ENCODE data around the gene CADM2. TPM values are rescaled to one million over a fixed set of nuclear protein-coding genes. Genes with fewer than 3 reads are reported as not detected.

The CADM2 gene
- total RNA-seq, 1 donor from 2014 or later = 2.9 TPM

DNA sequence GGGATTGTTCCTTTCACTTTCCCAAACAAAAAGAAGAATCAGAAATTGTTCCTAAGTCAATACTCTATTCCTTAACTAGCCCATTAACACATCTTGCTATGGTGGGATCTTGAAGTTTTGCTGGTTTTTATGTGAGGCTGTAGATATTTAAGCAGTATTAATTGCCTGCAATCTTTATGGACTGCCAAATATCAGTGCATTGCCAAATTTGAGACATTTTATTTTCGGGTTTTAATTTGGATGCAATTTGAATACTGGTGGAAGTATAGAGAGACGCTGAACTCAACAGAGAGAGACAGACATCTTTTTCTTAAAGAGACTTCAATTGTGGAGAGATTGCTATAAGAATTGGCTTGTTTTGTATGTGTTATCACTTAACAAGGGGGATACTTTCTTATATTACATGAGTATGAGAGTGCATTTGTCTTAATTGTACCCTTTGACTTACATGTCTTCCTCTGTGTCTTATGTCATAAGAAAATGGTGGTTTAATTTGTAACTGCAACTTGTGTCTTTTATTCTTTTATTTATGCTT is 10.0 kb downstream of the CADM2 start:
- no peak overlapping the region for H2AFZ ChIP-seq (ENCODE audit: low read depth, low read length)
- Mint-ChIP-seq H3K4me1 (ENCODE audit: low read depth, unreplicated experiment) (peaks cover 20% of the 10 kb centered on the region), H3K36me3 (ENCODE audit: low read depth, unreplicated experiment) (no peaks in the 10 kb centered on the region), H3K9me3 (ENCODE audit: unreplicated experiment) (no peaks in the 10 kb centered on the region), H3K27ac (ENCODE audit: unreplicated experiment) (no peak overlapping the region), H3K4me3 (ENCODE audit: unreplicated experiment) (no peak overlapping the region), H3K27me3 (ENCODE audit: low read depth, unreplicated experiment) (no peaks in the 10 kb centered on the region)
- no peak overlapping the region for H3K27ac ChIP-seq (ENCODE audit: low read depth, low read length)
- H3K27me3 ChIP-seq (ENCODE audit: insufficient read depth, low read length) = no peaks in the 10 kb centered on the region
- H3K4me1 ChIP-seq (ENCODE audit: insufficient read depth, low read length) = no peaks in the 10 kb centered on the region
- no peak for FAIRE-seq
- H3K4me3 ChIP-seq (ENCODE audit: insufficient read depth, low read depth, low read length) = no peak overlapping the region
- H3K4me2 ChIP-seq (ENCODE audit: low read length) = no peak overlapping the region
- no peaks in the 10 kb centered on the region for H3K36me3 ChIP-seq (ENCODE audit: insufficient read depth, low read length)
- DNase-seq (ENCODE audit: low read depth) = no peak
- H3K79me2 ChIP-seq (ENCODE audit: insufficient read depth, low read length) = no peaks in the 10 kb centered on the region
- H3K9me3 ChIP-seq (ENCODE audit: insufficient read depth, low read depth, low read length) = no peaks in the 10 kb centered on the region
- TF ChIP-seq EZH2 (IDR thresholded peaks at IDR 0.05; ENCODE audit: insufficient read depth, low read length) = no peak
- TF ChIP-seq CTCF (IDR thresholded peaks at IDR 0.05; ENCODE audit: insufficient read depth, low read depth, low read length) = no peak
- no peak overlapping the region for H3K9ac ChIP-seq (ENCODE audit: low read length)
- no peaks in the 10 kb centered on the region for H4K20me1 ChIP-seq (ENCODE audit: insufficient read depth, low read length)

DNA sequence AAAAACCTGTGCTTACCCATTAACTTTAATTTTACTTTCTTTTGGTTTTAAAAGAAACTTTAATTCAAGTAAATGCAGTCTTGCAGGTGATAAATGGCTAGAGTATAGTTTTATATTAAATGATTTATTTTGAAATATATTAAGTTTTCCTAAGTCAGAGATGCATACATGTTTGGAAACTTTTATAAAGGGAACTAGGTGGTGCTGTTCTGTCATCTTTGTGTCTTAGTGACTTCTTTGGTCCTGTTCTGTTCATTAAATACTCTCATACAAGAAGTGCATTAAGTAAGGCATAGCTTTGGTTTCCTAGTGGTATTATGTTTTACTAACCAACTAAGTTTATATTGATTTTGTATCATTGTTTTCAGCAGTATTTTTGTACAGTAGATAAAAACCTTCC is 15.6 kb downstream of the CADM2 start:
- no peak overlapping the region for H2AFZ ChIP-seq (ENCODE audit: low read depth, low read length)
- H3K36me3 Mint-ChIP-seq (ENCODE audit: low read depth, unreplicated experiment) = no peaks in the 10 kb centered on the region
- H3K9me3 Mint-ChIP-seq (ENCODE audit: unreplicated experiment) = no peaks in the 10 kb centered on the region
- TF ChIP-seq CTCF (IDR thresholded peaks at IDR 0.05; ENCODE audit: insufficient read depth, low read depth, low read length) (no peak), EZH2 (IDR thresholded peaks at IDR 0.05; ENCODE audit: insufficient read depth, low read length) (no peak)
- no peak overlapping the region for H3K4me2 ChIP-seq (ENCODE audit: low read length)
- H3K4me3 ChIP-seq (ENCODE audit: insufficient read depth, low read depth, low read length) = no peak overlapping the region
- H3K27me3 ChIP-seq (ENCODE audit: insufficient read depth, low read length) = no peaks in the 10 kb centered on the region
- DNase-seq (ENCODE audit: low read depth) = no peak
- no peak overlapping the region for H3K27ac Mint-ChIP-seq (ENCODE audit: unreplicated experiment)
- H3K9me3 ChIP-seq (ENCODE audit: insufficient read depth, low read depth, low read length) = no peaks in the 10 kb centered on the region
- no peak for FAIRE-seq
- no peaks in the 10 kb centered on the region for H3K27me3 Mint-ChIP-seq (ENCODE audit: low read depth, unreplicated experiment)
- H3K79me2 ChIP-seq (ENCODE audit: insufficient read depth, low read length) = no peaks in the 10 kb centered on the region
- no peaks in the 10 kb centered on the region for H3K4me1 ChIP-seq (ENCODE audit: insufficient read depth, low read length)
- H3K36me3 ChIP-seq (ENCODE audit: insufficient read depth, low read length) = no peaks in the 10 kb centered on the region
- no peaks in the 10 kb centered on the region for H3K4me1 Mint-ChIP-seq (ENCODE audit: low read depth, unreplicated experiment)
- no peaks in the 10 kb centered on the region for H4K20me1 ChIP-seq (ENCODE audit: insufficient read depth, low read length)
- no peak overlapping the region for H3K27ac ChIP-seq (ENCODE audit: low read depth, low read length)
- H3K4me3 Mint-ChIP-seq (ENCODE audit: unreplicated experiment) = no peak overlapping the region
- no peak overlapping the region for H3K9ac ChIP-seq (ENCODE audit: low read length)

DNA sequence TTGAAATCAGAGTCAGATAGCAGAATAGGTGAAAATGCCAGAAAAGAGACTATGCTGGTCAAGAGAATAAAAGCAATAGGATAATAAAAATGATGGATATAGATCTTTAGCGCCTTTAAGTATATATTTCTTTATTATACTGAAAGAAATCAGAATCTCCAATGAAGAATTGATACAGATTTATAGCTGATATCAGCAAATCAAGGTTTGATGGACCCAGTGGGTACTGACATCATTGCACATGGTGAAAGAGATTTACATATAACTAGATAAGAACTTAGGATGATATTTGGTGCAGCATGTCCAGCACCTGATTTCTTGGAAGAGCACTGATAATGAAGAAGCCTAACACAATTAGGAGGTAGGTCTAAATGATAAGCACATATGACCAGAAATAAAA is 18.2 kb downstream of the CADM2 start:
- H4K20me1 ChIP-seq (ENCODE audit: insufficient read depth, low read length) = no peaks in the 10 kb centered on the region
- FAIRE-seq = no peak
- Mint-ChIP-seq H3K27me3 (ENCODE audit: low read depth, unreplicated experiment) (no peaks in the 10 kb centered on the region), H3K9me3 (ENCODE audit: unreplicated experiment) (no peaks in the 10 kb centered on the region), H3K36me3 (ENCODE audit: low read depth, unreplicated experiment) (no peaks in the 10 kb centered on the region), H3K4me1 (ENCODE audit: low read depth, unreplicated experiment) (no peaks in the 10 kb centered on the region), H3K27ac (ENCODE audit: unreplicated experiment) (no peak overlapping the region), H3K4me3 (ENCODE audit: unreplicated experiment) (no peak overlapping the region)
- no peaks in the 10 kb centered on the region for H3K79me2 ChIP-seq (ENCODE audit: insufficient read depth, low read length)
- no peak overlapping the region for H3K27ac ChIP-seq (ENCODE audit: low read depth, low read length)
- no peaks in the 10 kb centered on the region for H3K9me3 ChIP-seq (ENCODE audit: insufficient read depth, low read depth, low read length)
- H3K27me3 ChIP-seq (ENCODE audit: insufficient read depth, low read length) = no peaks in the 10 kb centered on the region
- TF ChIP-seq EZH2 (IDR thresholded peaks at IDR 0.05; ENCODE audit: insufficient read depth, low read length) (no peak), CTCF (IDR thresholded peaks at IDR 0.05; ENCODE audit: insufficient read depth, low read depth, low read length) (no peak)
- no peak overlapping the region for H3K9ac ChIP-seq (ENCODE audit: low read length)
- no peak overlapping the region for H2AFZ ChIP-seq (ENCODE audit: low read depth, low read length)
- H3K4me2 ChIP-seq (ENCODE audit: low read length) = no peak overlapping the region
- no peak for DNase-seq (ENCODE audit: low read depth)
- H3K36me3 ChIP-seq (ENCODE audit: insufficient read depth, low read length) = no peaks in the 10 kb centered on the region
- no peak overlapping the region for H3K4me3 ChIP-seq (ENCODE audit: insufficient read depth, low read depth, low read length)
- no peaks in the 10 kb centered on the region for H3K4me1 ChIP-seq (ENCODE audit: insufficient read depth, low read length)
